Esophagus (tissue), 2 donors: ENCODE measurements around the gene WWOX. TPM values are rescaled to one million over a fixed set of nuclear protein-coding genes. Genes with fewer than 3 reads are reported as not detected.

Experiments
- H3K27ac ChIP-seq, 2 donors: one replicate each; pipeline ENCODE4 v1.5.1; 2013; ENCODE audit warnings: low read depth in 2 of 2, mild to moderate bottlenecking in 2 of 2, inconsistent platforms in 1 of 2, low read length in 1 of 2, moderate library complexity in 1 of 2
- H3K27me3 ChIP-seq, 2 donors: one replicate each; pipeline ENCODE4 v1.6.1; 2013; ENCODE audit warnings: low read length in 2 of 2, control low read depth in 1 of 2, mild to moderate bottlenecking in 1 of 2; ENCODE audit not compliant: insufficient read depth in 2 of 2, control insufficient read depth in 1 of 2
- H3K36me3 ChIP-seq, 2 donors: one replicate each; pipeline ENCODE4 v1.6.1; 2013; ENCODE audit warnings: low read length in 1 of 2; ENCODE audit not compliant: control insufficient read depth in 2 of 2, insufficient read depth in 2 of 2
- H3K4me1 ChIP-seq, 2 donors: one replicate each; pipeline ENCODE4 v1.6.1; 2013; ENCODE audit warnings: low read length in 1 of 2; ENCODE audit not compliant: control insufficient read depth in 2 of 2, insufficient read depth in 2 of 2
- H3K4me3 ChIP-seq, 2 donors: one replicate each; pipeline ENCODE4 v1.5.1; 2013; ENCODE audit warnings: low read length in 2 of 2, mild to moderate bottlenecking in 2 of 2, low read depth in 1 of 2, moderate library complexity in 1 of 2
- H3K9me3 ChIP-seq, 2 donors: one replicate each; pipeline ENCODE4 v1.6.1; 2013; ENCODE audit warnings: mild to moderate bottlenecking in 2 of 2, low read depth in 1 of 2, low read length in 1 of 2, moderate library complexity in 1 of 2; ENCODE audit not compliant: control insufficient read depth in 2 of 2, insufficient read depth in 1 of 2
- WGBS, 2 donors: extraction: QIAGEN DNeasy Blood & Tissue Kit; methylation state at CpG; one replicate each; pipeline ENCODE4 v1.1.7; 2013; 5-methylcytosine and 5-hydroxymethylcytosine counted together
- polyA plus RNA-seq, 2 donors: library from polyadenylated mRNA; stranded (reverse); fragments of 200-250 nt; gene quantifications; one replicate each; pipeline ENCODE4 v1.2.3, GENCODE V29; 2013
- donor health status: healthy with polysubstance abuse.
- donor health status: Bipolar disorder and iron deficiency.

Gene WWOX
- polyA plus RNA-seq, 2 donors, result 6.4 to 9.1 TPM

DNA sequence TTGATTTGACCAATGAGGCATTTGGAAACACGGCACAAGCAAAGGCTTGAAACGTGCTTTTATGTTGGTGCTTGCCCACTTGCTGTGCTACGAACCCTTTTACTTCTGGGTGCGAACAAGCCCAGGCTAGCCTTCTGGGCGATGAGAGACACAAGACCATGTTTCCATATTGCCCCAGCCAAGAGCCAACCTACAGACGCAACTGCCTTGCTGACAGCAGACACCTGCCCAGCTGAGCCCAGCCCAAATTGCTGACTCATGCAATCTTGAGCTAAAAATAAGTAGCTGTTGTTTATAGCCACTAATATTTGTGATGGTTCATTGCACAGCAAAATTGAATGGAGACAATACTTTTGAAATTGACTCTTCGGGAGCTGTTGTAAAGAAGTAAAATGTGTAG lies 464.5 kb downstream of the WWOX start:
- no peaks in the 10 kb centered on the region for H3K9me3 ChIP-seq
- no peaks in the 10 kb centered on the region for H3K27me3 ChIP-seq
- H3K4me3 ChIP-seq, result no peak overlapping the region
- peaks cover 0 to 3% of the 10 kb centered on the region in 2 donors for H3K4me1 ChIP-seq
- H3K36me3 ChIP-seq, result no peaks in the 10 kb centered on the region
- 50 to 66% methylated on average over 7 of the region's 7 CpGs for WGBS, 2 donors
- no peak overlapping the region for H3K27ac ChIP-seq

DNA sequence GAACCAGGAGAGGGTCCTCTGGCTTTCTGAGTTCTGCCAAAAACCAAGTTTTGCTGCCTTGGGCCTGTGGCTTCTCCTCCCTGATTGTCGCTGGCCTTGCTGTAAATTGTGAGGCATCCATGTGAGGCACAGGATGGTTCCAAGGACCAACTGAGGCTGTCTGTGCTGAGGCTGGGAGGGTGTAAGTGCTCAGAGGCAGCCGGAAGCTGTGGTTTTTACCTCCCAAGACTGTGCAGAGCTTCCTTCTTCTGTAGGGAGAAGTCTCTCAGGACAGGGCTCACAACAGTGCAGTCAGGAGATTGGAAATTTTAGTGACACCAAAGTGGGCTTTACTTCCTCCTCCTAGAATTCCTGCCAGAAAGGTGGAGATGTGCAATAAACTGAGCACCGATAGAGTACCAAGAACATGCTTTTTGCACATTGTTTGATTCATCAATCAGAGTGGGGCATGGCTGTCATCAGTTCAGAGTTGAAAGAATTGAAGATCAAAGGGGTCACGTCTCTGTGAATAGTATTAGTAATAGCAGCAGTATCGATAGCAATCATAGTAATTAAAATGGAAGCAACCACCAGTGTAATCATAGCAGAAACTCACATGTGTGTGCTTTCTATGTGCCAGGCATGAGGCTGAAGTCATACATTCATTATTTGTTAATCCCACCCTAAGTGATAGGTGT lies 467.1 kb downstream of the WWOX start:
- Histone ChIP-seq H3K9me3 (no peaks in the 10 kb centered on the region), H3K36me3 (no peaks in the 10 kb centered on the region), H3K4me1 (peaks cover 0 to 3% of the 10 kb centered on the region in 2 donors), H3K4me3 (no peak overlapping the region), H3K27me3 (no peaks in the 10 kb centered on the region), H3K27ac (no peak overlapping the region)
- WGBS, 2 donors, result 83 to 84% methylated on average over 5 of the region's 5 CpGs

DNA sequence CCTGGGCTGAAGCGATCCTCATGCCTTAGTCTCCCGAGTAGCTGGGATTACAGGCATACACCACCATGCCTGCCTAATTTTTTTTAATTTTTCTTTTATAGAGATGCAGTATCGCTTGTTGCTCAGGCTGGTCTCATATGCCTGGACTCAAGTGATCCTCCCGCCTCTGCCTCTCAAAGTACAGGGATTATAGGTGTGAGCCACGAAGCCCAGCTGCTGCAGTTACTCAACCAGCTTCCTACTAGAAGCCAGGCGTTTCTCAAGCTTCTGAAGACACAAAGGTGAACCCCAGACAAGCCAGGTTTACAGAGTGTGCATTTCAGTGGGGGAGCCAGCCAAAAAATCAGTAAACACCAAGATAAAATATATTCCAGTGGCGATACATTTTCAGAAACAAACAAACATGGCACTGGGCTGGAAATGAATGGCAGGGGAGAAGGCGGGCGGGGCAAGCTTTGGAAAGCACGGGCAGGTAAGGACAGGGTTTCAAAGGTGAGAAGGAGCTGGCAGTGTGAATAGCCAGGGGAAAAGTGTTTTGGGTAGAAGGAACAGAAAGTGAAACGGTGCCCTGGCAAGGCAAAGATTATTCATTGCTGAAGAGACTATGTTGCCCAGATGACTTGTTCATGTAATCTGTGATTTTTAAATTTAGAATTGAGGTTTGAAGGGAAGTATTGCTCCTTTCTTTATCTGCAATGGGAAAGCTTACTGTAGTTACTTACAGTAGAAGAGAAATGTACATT lies 471.1 kb downstream of the WWOX start:
- 72 to 77% methylated on average over 11 of the region's 11 CpGs for WGBS, 2 donors

DNA sequence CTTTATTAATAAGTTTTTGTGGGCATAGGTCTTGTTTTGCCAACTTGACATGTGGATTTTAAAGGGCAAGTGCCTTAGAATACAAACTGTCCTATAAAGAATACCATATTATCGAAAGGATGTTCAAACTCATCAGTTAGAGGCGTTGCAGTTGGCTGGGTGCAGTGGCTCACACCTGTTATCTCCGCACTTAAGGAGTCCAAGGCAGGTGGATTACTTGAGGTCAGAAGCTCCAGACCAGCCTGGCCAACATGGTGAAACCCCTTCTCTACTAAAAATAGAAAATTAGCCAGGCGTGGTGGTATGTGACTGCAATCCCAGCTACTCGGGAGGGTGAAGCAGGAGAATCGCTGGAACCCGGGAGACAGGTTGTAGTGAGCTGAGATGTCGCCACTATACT lies 472.0 kb downstream of the WWOX start:
- no peaks in the 10 kb centered on the region for H3K27me3 ChIP-seq
- 95 to 96% methylated on average over 8 of the region's 8 CpGs for WGBS, 2 donors
- no peaks in the 10 kb centered on the region for H3K4me1 ChIP-seq
- H3K9me3 ChIP-seq, result peaks cover 0 to 2% of the 10 kb centered on the region in 2 donors
- no peaks in the 10 kb centered on the region for H3K36me3 ChIP-seq
- H3K27ac ChIP-seq, result no peak overlapping the region
- no peak overlapping the region for H3K4me3 ChIP-seq

More for the DNA sequence above, 471.1 kb downstream of the WWOX start:
- H3K27ac ChIP-seq, result no peak overlapping the region
- no peaks in the 10 kb centered on the region for H3K27me3 ChIP-seq
- H3K4me1 ChIP-seq, result no peaks in the 10 kb centered on the region
- H3K9me3 ChIP-seq, result peaks cover 0 to 2% of the 10 kb centered on the region in 2 donors
- no peak overlapping the region for H3K4me3 ChIP-seq
- H3K36me3 ChIP-seq, result no peaks in the 10 kb centered on the region

DNA sequence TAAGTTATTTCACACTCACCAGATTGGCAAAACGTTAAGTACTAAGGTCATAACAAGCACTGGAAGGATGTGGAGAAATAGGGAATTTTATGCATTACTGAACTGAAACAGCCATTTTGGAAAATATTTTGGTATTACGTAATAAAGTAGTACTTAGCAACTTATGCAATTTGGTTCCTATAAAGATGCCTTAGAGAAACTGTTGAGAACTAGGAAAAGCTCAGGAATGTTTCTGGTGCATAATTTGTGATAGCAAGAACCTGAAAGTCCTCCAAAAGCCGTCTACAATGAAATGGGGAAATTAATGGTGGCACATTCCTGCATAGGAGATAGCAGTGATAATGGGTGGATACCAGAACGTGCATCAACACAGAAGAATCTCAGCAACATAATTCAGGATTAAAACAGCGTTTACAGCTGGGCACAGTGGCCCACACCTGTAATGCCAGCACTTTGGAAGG lies 472.5 kb downstream of the WWOX start:
- H3K36me3 ChIP-seq, result no peaks in the 10 kb centered on the region
- 85 to 88% methylated on average over 5 of the region's 5 CpGs for WGBS, 2 donors
- H3K4me3 ChIP-seq, result no peak overlapping the region
- H3K9me3 ChIP-seq, result peaks cover 0 to 2% of the 10 kb centered on the region in 2 donors
- H3K4me1 ChIP-seq, result no peaks in the 10 kb centered on the region
- H3K27ac ChIP-seq, result no peak overlapping the region
- no peaks in the 10 kb centered on the region for H3K27me3 ChIP-seq

DNA sequence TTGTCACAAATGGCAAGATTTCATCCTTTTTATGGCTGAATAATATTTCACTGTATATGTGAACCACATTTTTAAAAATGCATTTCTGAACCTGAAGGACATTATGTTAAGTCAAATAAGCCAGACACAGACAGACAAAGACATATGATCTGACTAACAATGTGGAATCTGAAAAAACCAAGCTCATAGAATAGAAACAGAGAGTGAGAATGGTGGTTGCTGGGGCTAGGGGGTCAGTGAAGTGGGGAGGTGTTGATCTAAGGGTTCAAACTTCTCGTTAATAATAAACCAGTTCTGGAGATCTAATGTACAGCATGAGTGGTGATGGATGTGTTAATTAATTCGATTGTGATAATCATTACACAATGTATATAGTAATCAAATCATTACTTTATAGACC lies 475.1 kb downstream of the WWOX start:
- peaks cover 0 to 2% of the 10 kb centered on the region in 2 donors for H3K9me3 ChIP-seq
- H3K4me1 ChIP-seq, result peaks cover 0 to 2% of the 10 kb centered on the region in 2 donors
- H3K27me3 ChIP-seq, result no peaks in the 10 kb centered on the region
- no peak overlapping the region for H3K4me3 ChIP-seq
- H3K27ac ChIP-seq, result no peak overlapping the region
- 88 to 93% methylated on average over 2 of the region's 2 CpGs for WGBS, 2 donors
- no peaks in the 10 kb centered on the region for H3K36me3 ChIP-seq

DNA sequence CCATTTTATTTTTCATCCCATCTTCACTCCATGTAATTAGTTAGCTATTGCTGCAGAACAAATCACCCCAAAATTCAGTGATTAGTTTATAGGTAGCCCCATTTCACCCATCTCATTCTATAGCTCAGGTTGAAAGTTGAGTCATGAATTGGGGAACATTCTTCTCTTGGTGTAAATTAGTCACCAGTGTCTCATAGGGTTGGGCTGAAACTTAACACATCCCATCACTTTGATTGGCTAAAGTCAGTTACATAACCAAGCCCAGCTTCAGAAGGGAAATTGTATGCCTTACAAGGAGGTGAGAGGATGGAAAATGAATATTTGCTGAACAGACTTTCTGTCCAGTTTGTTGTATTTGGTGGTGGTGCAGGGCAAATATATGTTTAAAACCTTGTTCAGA lies 477.5 kb downstream of the WWOX start:
- Histone ChIP-seq H3K27ac (no peak overlapping the region), H3K4me1 (peaks cover 0 to 2% of the 10 kb centered on the region in 2 donors), H3K27me3 (no peaks in the 10 kb centered on the region), H3K9me3 (peaks cover 0 to 2% of the 10 kb centered on the region in 2 donors), H3K4me3 (no peak overlapping the region), H3K36me3 (no peaks in the 10 kb centered on the region)

DNA sequence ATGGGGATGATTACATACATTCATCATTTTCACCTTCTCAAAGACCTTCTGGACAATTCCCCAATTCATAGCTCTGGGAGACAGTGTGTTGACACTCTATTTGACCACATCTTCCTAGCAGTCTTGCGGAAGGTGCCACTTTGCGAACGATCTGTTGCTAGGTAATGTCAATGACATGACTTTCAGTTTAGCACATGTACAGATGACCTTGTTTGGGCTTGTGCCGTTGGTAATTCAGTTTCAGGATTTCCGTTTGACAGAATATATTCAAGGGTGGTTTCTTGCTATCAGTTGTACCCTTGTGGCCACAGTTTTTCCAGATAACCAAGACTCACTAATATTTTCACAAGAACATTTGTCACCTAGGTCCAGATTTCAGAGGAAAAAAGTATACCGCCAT lies 478.2 kb downstream of the WWOX start:
- Histone ChIP-seq H3K4me1 (peaks cover 0 to 2% of the 10 kb centered on the region in 2 donors), H3K36me3 (no peaks in the 10 kb centered on the region), H3K9me3 (peaks cover 0 to 2% of the 10 kb centered on the region in 2 donors), H3K27ac (no peak overlapping the region), H3K4me3 (no peak overlapping the region), H3K27me3 (no peaks in the 10 kb centered on the region)
- 81 to 85% methylated on average over 6 of the region's 6 CpGs for WGBS, 2 donors

DNA sequence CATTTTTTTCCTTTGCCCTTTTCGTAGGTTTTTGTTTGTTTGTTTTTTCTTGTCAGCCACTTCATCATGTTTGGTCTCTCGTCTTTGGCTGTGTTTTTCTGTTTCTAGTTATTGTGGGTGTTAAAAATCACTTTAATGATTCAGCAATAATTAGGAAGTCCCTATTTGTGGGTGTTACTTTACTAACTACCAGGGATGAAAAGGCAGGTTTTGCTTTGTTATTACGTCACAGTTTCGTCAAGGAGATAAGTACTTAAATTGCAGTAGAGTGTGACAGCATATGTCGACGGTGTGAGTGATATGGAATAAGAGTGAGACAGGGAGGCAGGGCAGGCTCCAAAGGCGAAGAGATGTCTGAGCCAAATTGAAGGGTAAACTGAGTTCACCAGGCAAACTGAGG lies 479.6 kb downstream of the WWOX start:
- WGBS, 2 donors, result 81 to 82% methylated on average over 7 of the region's 7 CpGs
- Histone ChIP-seq H3K27me3 (no peaks in the 10 kb centered on the region), H3K9me3 (no peaks in the 10 kb centered on the region), H3K4me3 (no peak overlapping the region), H3K36me3 (no peaks in the 10 kb centered on the region), H3K4me1 (peaks cover 0 to 2% of the 10 kb centered on the region in 2 donors), H3K27ac (no peak overlapping the region)
